Endothelial cell (in vitro differentiated cells): ENCODE measurements around the gene PCGF3. TPM values are rescaled to one million over a fixed set of nuclear protein-coding genes. Genes with fewer than 3 reads are reported as not detected.
"Not testable (repeated sequence)": the region's sequence is repeated elsewhere in the genome, so short reads cannot be mapped to it uniquely, and the experiment has no call there.

ENCODE experiments used
- DNase-seq: peaks from one replicate; pipeline ENCODE4 v3.0.0; 2021; ENCODE audit warnings: low spot score
- H3K27ac Mint-ChIP-seq: one replicate; pipeline ENCODE4 v1.8.0; 2021; ENCODE audit warnings: mixed read lengths, inconsistent platforms; ENCODE audit not compliant: unreplicated experiment
- H3K27me3 Mint-ChIP-seq: one replicate; pipeline ENCODE4 v1.8.0; 2021; ENCODE audit warnings: mild to moderate bottlenecking, moderate library complexity, mixed read lengths, inconsistent platforms; ENCODE audit not compliant: unreplicated experiment
- H3K36me3 Mint-ChIP-seq: one replicate; pipeline ENCODE4 v1.8.0; 2021; ENCODE audit warnings: mild to moderate bottlenecking, low read depth, mixed read lengths, inconsistent platforms; ENCODE audit not compliant: unreplicated experiment
- H3K4me1 Mint-ChIP-seq: one replicate; pipeline ENCODE4 v1.8.0; 2021; ENCODE audit warnings: mild to moderate bottlenecking, mixed read lengths, inconsistent platforms; ENCODE audit not compliant: unreplicated experiment
- H3K4me3 Mint-ChIP-seq: one replicate; pipeline ENCODE4 v1.8.0; 2021; ENCODE audit warnings: mild to moderate bottlenecking, mixed read lengths, inconsistent platforms; ENCODE audit not compliant: unreplicated experiment
- H3K9me3 Mint-ChIP-seq: one replicate; pipeline ENCODE4 v1.8.0; 2021; ENCODE audit warnings: mixed read lengths, inconsistent platforms; ENCODE audit not compliant: unreplicated experiment
- total RNA-seq: library from RNA; stranded (reverse); fragmentation: NEBNext Ultra II Directional; extraction: Animal tissue kit (Norgen Biotek cat#: 25700); gene quantifications from one replicate; pipeline ENCODE4 v1.2.1, GENCODE V29; 2021; ENCODE audit not compliant: unreplicated experiment
- TF ChIP-seq, protein P1 (sequence below): fragments of 200-600 bp; sonication (generic); IDR thresholded peaks from one replicate; pipeline ENCODE4 v1.5.0; 2021; ENCODE audit warnings: antibody characterized with exemption; ENCODE audit not compliant: unreplicated experiment

PCGF3 gene
- total RNA-seq, 1 donor from 2014 or later = 84.5 TPM

DNA sequence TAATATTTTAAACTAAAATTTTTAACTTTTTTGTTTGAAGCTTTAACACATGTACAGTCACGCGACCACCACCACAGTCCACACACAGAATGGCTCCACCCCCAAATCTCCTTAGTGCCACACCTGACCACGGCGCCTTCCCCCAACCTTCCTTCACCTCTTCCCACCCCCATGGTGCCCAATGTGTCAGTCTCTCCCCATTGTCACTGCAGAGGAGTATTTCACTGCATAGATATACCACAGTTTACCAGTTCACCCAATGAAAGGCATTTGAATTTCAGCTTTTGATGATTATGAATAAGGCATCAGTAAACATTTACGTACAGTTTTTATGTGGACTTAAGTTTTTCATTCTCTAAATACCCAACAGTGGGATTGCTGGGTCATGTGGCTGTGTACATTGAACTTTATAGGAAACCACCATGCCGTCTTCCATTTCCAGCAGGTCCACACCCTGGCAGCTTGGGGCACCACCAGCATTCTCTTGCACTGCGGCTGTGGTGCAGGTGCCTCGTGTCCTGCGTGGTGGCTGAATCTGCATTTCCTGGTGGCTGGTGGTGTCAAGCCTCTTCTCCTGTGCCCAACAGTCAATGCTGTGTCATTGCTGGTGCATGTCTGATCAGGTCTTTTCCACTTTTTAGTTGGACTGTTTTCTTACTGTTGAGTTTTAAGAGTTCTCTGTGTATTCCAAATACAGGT is 71.3 kb downstream of the PCGF3 start:
- Mint-ChIP-seq H3K36me3 (peaks cover 47% of the 10 kb centered on the region), H3K4me1 (peaks cover 29% of the 10 kb centered on the region), H3K4me3 (peak overlapping the region; percentile 68), H3K27me3 (peaks cover 19% of the 10 kb centered on the region), H3K27ac (no peak overlapping the region), H3K9me3 (no peaks in the 10 kb centered on the region)
- DNase-seq = no peak
- TF ChIP-seq, protein P1, sequence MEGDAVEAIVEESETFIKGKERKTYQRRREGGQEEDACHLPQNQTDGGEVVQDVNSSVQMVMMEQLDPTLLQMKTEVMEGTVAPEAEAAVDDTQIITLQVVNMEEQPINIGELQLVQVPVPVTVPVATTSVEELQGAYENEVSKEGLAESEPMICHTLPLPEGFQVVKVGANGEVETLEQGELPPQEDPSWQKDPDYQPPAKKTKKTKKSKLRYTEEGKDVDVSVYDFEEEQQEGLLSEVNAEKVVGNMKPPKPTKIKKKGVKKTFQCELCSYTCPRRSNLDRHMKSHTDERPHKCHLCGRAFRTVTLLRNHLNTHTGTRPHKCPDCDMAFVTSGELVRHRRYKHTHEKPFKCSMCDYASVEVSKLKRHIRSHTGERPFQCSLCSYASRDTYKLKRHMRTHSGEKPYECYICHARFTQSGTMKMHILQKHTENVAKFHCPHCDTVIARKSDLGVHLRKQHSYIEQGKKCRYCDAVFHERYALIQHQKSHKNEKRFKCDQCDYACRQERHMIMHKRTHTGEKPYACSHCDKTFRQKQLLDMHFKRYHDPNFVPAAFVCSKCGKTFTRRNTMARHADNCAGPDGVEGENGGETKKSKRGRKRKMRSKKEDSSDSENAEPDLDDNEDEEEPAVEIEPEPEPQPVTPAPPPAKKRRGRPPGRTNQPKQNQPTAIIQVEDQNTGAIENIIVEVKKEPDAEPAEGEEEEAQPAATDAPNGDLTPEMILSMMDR = no peak

DNA sequence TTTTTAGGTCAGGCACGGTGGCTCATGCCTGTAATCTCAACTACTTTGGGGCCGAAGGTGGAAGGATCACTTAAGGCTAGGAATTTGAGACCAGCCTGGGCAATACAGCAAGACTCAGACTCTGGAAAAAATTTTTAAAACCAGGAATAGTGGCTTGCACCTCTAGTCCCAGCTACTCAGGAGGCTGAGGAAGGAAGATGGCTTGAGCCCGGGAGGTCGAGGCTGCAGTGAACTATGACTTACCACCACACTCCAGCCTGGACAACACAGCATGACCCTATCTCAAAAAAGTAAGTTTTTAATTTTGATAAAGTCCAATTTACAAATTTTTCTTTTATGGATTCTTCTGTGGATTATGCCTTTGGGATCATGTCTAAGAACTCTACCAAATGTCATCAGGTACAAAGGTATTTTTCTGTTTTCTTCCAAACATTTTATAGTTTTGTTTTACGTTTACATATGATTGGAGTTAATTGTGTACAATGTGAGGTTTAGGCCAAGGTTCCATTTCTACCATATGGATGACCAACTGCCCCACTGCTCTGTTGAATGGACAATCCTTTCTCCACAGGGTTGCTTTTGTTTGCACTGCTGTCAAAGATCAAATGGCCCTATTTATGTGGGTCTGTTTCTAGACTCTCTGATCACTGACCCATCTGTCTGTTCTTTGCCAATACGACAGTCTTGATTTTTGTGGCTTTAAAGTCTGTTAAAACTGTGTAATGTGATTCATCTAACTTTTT is 72.1 kb downstream of the PCGF3 start:
- TF ChIP-seq, protein P1 = no peak
- Mint-ChIP-seq H3K36me3 (peaks cover 45% of the 10 kb centered on the region), H3K4me1 (peaks cover 33% of the 10 kb centered on the region), H3K27ac (no peak overlapping the region), H3K9me3 (no peaks in the 10 kb centered on the region), H3K4me3 (peak overlapping the region; percentile 65), H3K27me3 (peaks cover 22% of the 10 kb centered on the region)
- DNase-seq = no peak

GRCh38 chr4:779555-779954 is 73.9 kb downstream of the PCGF3 start:
- H3K4me1 Mint-ChIP-seq = peaks cover 33% of the 10 kb centered on the region
- H3K9me3 Mint-ChIP-seq = no peaks in the 10 kb centered on the region
- no peak overlapping the region for H3K27ac Mint-ChIP-seq
- peaks cover 33% of the 10 kb centered on the region for H3K27me3 Mint-ChIP-seq
- H3K36me3 Mint-ChIP-seq = peaks cover 37% of the 10 kb centered on the region
- no peak for DNase-seq
- H3K4me3 Mint-ChIP-seq = peak overlapping the region; percentile 93
- TF ChIP-seq, protein P1 = no peak

DNA sequence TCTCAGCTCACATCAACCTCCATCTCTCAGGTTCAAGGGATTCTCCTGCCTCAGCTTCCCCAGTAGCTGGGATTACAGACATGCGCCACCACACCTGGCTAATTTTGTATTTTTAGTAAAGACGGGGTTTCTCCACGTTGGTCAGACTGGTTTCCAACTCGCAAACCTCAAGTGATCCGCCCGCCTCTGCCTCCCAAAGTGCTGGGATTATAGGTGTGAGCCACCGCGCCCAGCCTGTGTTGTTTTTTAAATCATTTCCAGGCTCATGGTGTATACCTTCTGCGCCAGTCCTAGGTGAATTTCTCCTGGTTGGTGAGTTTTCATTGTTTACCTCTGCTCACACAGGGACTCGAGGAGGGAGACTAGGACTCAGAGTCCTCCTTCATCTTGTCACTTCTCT is 74.6 kb downstream of the PCGF3 start:
- H3K9me3 Mint-ChIP-seq, DNase-seq: not testable (repeated sequence)
- peak overlapping the region; percentile 68 for H3K27ac Mint-ChIP-seq
- peaks cover 32% of the 10 kb centered on the region for H3K27me3 Mint-ChIP-seq
- peak overlapping the region; percentile 93 for H3K4me3 Mint-ChIP-seq
- H3K36me3 Mint-ChIP-seq = peaks cover 30% of the 10 kb centered on the region
- H3K4me1 Mint-ChIP-seq = peaks cover 31% of the 10 kb centered on the region

DNA sequence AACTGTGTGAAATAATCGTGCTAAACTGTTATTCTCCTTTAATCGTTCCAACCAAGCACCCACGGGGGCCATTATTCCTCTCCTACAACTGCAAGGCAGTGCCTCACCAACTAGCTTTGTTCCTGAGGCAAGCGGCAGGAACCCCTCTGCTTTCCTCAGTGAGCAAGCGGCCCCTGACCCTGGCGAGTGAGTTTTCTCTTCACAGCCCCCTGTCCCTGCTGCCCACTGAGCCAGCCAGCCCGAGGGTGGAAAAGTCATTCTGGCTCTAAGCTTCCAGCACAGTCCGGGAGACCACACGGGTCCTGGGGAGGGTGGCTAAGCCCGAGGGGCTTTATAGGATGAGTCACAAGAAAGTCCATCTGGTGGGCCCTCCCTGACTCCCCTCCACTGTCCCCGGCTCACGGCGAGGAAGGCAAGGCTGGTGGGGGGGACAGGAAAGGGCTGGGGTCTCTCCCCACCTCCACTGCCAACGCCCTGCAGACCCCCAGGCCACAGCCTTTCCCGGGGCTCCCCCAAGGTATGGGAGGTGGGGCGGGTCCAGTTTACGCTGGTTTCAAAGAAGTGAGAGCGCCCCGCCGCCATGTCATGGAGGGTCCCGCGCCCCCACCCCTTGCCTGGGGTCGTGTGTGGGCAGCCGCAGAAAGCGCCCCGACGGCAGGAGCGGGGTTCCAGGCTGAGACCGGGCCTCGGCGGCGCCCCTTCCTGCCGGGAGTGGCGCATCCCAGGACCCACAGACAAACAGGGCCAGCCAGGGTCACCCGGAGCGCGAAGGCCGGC is 75.3 kb downstream of the PCGF3 start:
- H3K27me3 Mint-ChIP-seq = peaks cover 32% of the 10 kb centered on the region
- no peak for DNase-seq
- peaks cover 26% of the 10 kb centered on the region for H3K36me3 Mint-ChIP-seq
- TF ChIP-seq, protein P1 = no peak
- no peaks in the 10 kb centered on the region for H3K9me3 Mint-ChIP-seq
- peak overlapping the region; percentile 93 for H3K4me3 Mint-ChIP-seq
- H3K27ac Mint-ChIP-seq = peak overlapping the region; percentile 68
- H3K4me1 Mint-ChIP-seq = peaks cover 31% of the 10 kb centered on the region
